Psoas muscle (tissue), 8 donors: Measurements from ENCODE around the gene SIK3. TPM values are rescaled to one million over a fixed set of nuclear protein-coding genes. Genes with fewer than 3 reads are reported as not detected.
"Not testable (repeated sequence)": the region's sequence is repeated elsewhere in the genome, so short reads cannot be mapped to it uniquely, and the experiment has no call there.

ENCODE experiments used
- ATAC-seq, 4 donors: fragments of 200-7000 bp; cut with Tn5 transposase; one replicate each; pipeline ENCODE4 v1.9.1; 2020; ENCODE audit warnings: moderate library complexity in 3 of 4, mild to moderate bottlenecking in 2 of 4
- DNase-seq, 2 donors: peaks; one replicate each; pipeline ENCODE4 v3.0.0-alpha.2; 2020
- H3K27ac ChIP-seq: fragments of 200-600 bp; one replicate; pipeline ENCODE4 v1.8.0; 2022
- H3K27me3 ChIP-seq, 3 donors: fragments of 200-600 bp in 1 of 3; one replicate each; pipeline versions ENCODE4 v1.6.1 to v1.8.0; 2013 to 2022; ENCODE audit warnings: low read length in 2 of 3, mild to moderate bottlenecking in 2 of 3, moderate library complexity in 1 of 3; ENCODE audit not compliant: insufficient read depth in 3 of 3
- H3K36me3 ChIP-seq, 2 donors: fragments of 200-600 bp in 1 of 2; one replicate each; pipeline versions ENCODE4 v1.6.1 to v1.8.0; 2013 to 2022; ENCODE audit warnings: low read depth in 1 of 2, mild to moderate bottlenecking in 1 of 2, moderate library complexity in 1 of 2; ENCODE audit not compliant: insufficient read depth in 1 of 2
- H3K4me1 ChIP-seq: fragments of 200-600 bp; one replicate; pipeline ENCODE4 v1.8.0; 2022
- H3K4me3 ChIP-seq: fragments of 200-600 bp; one replicate; pipeline ENCODE4 v1.8.0; 2022; ENCODE audit warnings: mild to moderate bottlenecking
- H3K9me3 ChIP-seq: fragments of 200-600 bp; one replicate; pipeline ENCODE4 v1.8.0; 2022
- CTCF ChIP-seq: fragments of 200-600 bp; IDR thresholded peaks from one replicate; pipeline ENCODE4 v1.8.0; 2022; ENCODE audit warnings: antibody characterized with exemption
- WGBS, 3 donors: extraction: QIAGEN DNeasy Blood & Tissue Kit; methylation state at CpG; one replicate each; pipeline versions ENCODE4 v1.1.6 to v1.1.7; 2013; 5-methylcytosine and 5-hydroxymethylcytosine counted together
- intact Hi-C, 2 donors: fragments of 100-400 bp; cut with DNase I; formaldehyde crosslinking; loops; one replicate each; pipeline versions ENCODE4 v1.11.0 to v1.14.2; 2022
- polyA plus RNA-seq, 3 donors: library from polyadenylated mRNA; stranded (reverse); fragments of 200-250 nt; gene quantifications; one replicate each; pipeline ENCODE4 v1.2.3, GENCODE V29; 2013
- total RNA-seq, 4 donors: library from RNA; stranded (reverse); fragmentation: NEBNext Ultra II Directional in 2 of 4; extraction: Animal tissue kit (Norgen Biotek cat#: 25700) in 2 of 4; gene quantifications; one replicate each; pipeline versions ENCODE4 v1.2.1 to v1.2.4, GENCODE V29; 2021 to 2023
- donor health status: healthy with polysubstance abuse.
- donor health status: DM: no; HTN: no; CAD: no; lungs with moderate emphysema.
- donor health status: Bipolar disorder and iron deficiency.
- donor health status: healthy.
- donor health status: DM: yes; HTN: yes; CAD: no.
- donor health status: DM: no; HTN: no; CAD: no.
- donor health status: DM: no; HTN: no; CAD: no.
- donor health status: DM: yes; HTN: yes; CAD: no.

SIK3 gene
- total and polyA plus RNA-seq, 7 donors = 16.3 to 47.4 (median 39.8) TPM

GRCh38 chr11:117052196-117053149, 45.8 kb downstream of the SIK3 start:
- H3K4me1 ChIP-seq = peaks cover 9% of the 10 kb centered on the region
- H3K27ac ChIP-seq = no peak overlapping the region
- no peak overlapping the region for H3K4me3 ChIP-seq
- H3K36me3 ChIP-seq = no peaks in the 10 kb centered on the region
- no peak for DNase-seq
- H3K27me3 ChIP-seq = no peaks in the 10 kb centered on the region
- no peaks in the 10 kb centered on the region for H3K9me3 ChIP-seq
- no peak for TF ChIP-seq CTCF
- ATAC-seq = peak; percentile 30 to 68 (median 56)
- WGBS, 3 donors = 82 to 90% (median 84%) methylated on average over 8 of the region's 8 CpGs
- intact Hi-C loops = no loop called here

- H3K4me1 ChIP-seq = peaks cover 17% of the 10 kb centered on the region
- DNase-seq, H3K36me3 ChIP-seq, H3K27ac ChIP-seq, ATAC-seq, intact Hi-C loops, H3K27me3 ChIP-seq, H3K9me3 ChIP-seq, H3K4me3 ChIP-seq: not testable (repeated sequence)
- 95 to 99% (median 96%) methylated on average over 9 of the region's 9 CpGs for WGBS, 3 donors
These were observed 48.1 kb downstream of the SIK3 start for GRCh38 chr11:117050121-117050520.

- H3K27me3 ChIP-seq, H3K9me3 ChIP-seq, DNase-seq, H3K36me3 ChIP-seq, H3K27ac ChIP-seq, ATAC-seq, H3K4me3 ChIP-seq: not testable (repeated sequence)
- H3K4me1 ChIP-seq = peaks cover 44% of the 10 kb centered on the region
- intact Hi-C loops = loop anchor here in 1 of 2 donors (5.0 kb wide), 1 partner anchor 51 kb away; the partner anchor contains the start of gene SIK3
- WGBS, 3 donors = 85 to 91% (median 87%) methylated on average over 5 of the region's 5 CpGs
These were observed 51.6 kb downstream of the SIK3 start for GRCh38 chr11:117046627-117047026.

GRCh38 chr11:117045956-117046355, 52.3 kb downstream of the SIK3 start:
- H3K27ac ChIP-seq = peak overlapping the region; percentile 75
- WGBS, 3 donors = 65 to 86% (median 84%) methylated on average over 1 of the region's 1 CpG
- intact Hi-C loops = loop anchor here in 1 of 2 donors (5.0 kb wide), 1 partner anchor 51 kb away; the partner anchor contains the start of gene SIK3
- peak; percentile 43 to 90 (median 86) for ATAC-seq
- H3K9me3 ChIP-seq = no peaks in the 10 kb centered on the region
- H3K36me3 ChIP-seq = no peaks in the 10 kb centered on the region
- no peak overlapping the region for H3K4me3 ChIP-seq
- no peak for TF ChIP-seq CTCF
- DNase-seq = no peak
- no peaks in the 10 kb centered on the region for H3K27me3 ChIP-seq
- H3K4me1 ChIP-seq = peaks cover 50% of the 10 kb centered on the region

DNA sequence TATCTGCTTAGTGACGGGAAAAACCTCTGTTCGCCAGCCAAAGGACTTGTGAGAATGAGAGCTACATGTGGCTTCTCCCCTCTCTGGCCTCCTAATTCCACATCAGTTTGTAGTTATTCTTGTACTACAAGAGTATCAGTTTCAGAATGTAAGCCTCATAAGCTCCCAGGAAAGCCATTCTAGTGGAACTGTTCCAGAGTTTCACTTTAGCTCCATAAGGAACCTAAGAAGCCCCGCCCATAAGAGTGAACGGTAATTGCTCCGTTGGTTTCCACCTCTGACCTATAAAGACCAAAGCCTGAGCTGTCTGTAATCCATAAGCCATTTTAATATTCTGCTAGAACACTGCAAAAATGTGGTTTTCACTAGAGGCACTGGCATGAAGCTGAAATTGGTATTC, 53.0 kb downstream of the SIK3 start:
- Histone ChIP-seq H3K36me3 (no peaks in the 10 kb centered on the region), H3K4me3 (peak overlapping the region; percentile 41), H3K27me3 (no peaks in the 10 kb centered on the region), H3K4me1 (peaks cover 58% of the 10 kb centered on the region), H3K27ac (peak overlapping the region; percentile 75), H3K9me3 (no peaks in the 10 kb centered on the region)
- ATAC-seq (peak; percentile 72 to 89 (median 87)), DNase-seq (no peak)
- intact Hi-C loops = loop anchor here in 1 of 2 donors (5.0 kb wide), 1 partner anchor 52 kb away; the partner anchor contains the start of gene SIK3
- 19 to 23% (median 22%) methylated on average over 5 of the region's 5 CpGs for WGBS, 3 donors
- no peak for TF ChIP-seq CTCF
